Glutamatergic neuron (in vitro differentiated cells): ENCODE results near the gene PPP1R15A. TPM values are rescaled to one million over a fixed set of nuclear protein-coding genes. Genes with fewer than 3 reads are reported as not detected.
"Not testable (repeated sequence)": the region's sequence is repeated elsewhere in the genome, so short reads cannot be mapped to it uniquely, and the experiment has no call there.

Experiments
- DNase-seq: peaks from one replicate; pipeline ENCODE4 v3.0.0; 2022
- H3K27ac Mint-ChIP-seq: one replicate; pipeline ENCODE4 v1.8.0; 2020; ENCODE audit warnings: mild to moderate bottlenecking, mixed read lengths, inconsistent platforms; ENCODE audit not compliant: unreplicated experiment
- H3K27me3 Mint-ChIP-seq: one replicate; pipeline ENCODE4 v1.8.0; 2020; ENCODE audit warnings: mild to moderate bottlenecking, moderate library complexity, mixed read lengths, inconsistent platforms; ENCODE audit not compliant: unreplicated experiment
- H3K36me3 Mint-ChIP-seq: one replicate; pipeline ENCODE4 v1.8.0; 2020; ENCODE audit warnings: mild to moderate bottlenecking, mixed read lengths, inconsistent platforms; ENCODE audit not compliant: unreplicated experiment
- H3K4me1 Mint-ChIP-seq: one replicate; pipeline ENCODE4 v1.8.0; 2020; ENCODE audit warnings: mild to moderate bottlenecking, low read depth, mixed read lengths, inconsistent platforms; ENCODE audit not compliant: unreplicated experiment
- H3K4me3 Mint-ChIP-seq: one replicate; pipeline ENCODE4 v1.8.0; 2020; ENCODE audit warnings: mild to moderate bottlenecking, mixed read lengths, inconsistent platforms; ENCODE audit not compliant: unreplicated experiment
- H3K9me3 Mint-ChIP-seq: one replicate; pipeline ENCODE4 v1.8.0; 2020; ENCODE audit warnings: mild to moderate bottlenecking, moderate library complexity, mixed read lengths, inconsistent platforms; ENCODE audit not compliant: unreplicated experiment
- CTCF ChIP-seq: fragments of 200-600 bp; sonication (generic); IDR thresholded peaks from one replicate; pipeline ENCODE4 v1.5.0; 2021; ENCODE audit not compliant: partially characterized antibody, unreplicated experiment
- total RNA-seq: library from RNA; stranded (reverse); fragmentation: NEBNext Ultra II Directional; extraction: Animal tissue kit (Norgen Biotek cat#: 25700); gene quantifications from one replicate; pipeline ENCODE4 v1.2.1, GENCODE V29; 2021; ENCODE audit not compliant: unreplicated experiment

PPP1R15A gene
- total RNA-seq, 1 donor from 2014 or later = 106 TPM

DNA sequence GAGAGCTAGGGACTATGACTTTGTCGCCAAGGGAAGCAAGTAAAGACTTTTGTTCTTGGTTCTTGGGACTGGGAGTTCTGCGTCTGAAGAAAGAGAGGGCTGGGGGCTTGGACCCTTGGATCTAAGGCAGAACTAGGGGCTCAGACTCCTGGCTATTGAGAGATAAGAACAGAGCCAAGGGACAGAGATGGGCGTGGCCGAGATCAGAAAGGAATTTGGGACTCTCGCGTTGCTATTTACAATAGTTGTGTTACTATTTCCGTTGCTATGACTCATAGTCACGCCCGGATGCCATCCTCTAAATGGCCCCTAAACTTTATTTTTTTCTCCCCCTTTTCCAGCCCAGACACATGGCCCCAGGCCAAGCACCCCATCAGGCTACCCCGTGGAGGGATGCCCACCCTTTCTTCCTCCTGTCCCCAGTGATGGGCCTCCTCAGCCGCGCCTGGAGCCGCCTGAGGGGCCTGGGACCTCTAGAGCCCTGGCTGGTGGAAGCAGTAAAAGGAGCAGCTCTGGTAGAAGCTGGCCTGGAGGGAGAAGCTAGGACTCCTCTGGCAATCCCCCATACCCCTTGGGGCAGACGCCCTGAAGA, 759 bp downstream of the PPP1R15A start:
- peaks cover 23% of the 10 kb centered on the region for H3K4me1 Mint-ChIP-seq
- peaks cover 28% of the 10 kb centered on the region for H3K9me3 Mint-ChIP-seq
- peak; percentile 58 for DNase-seq
- H3K27me3 Mint-ChIP-seq = peaks cover 13% of the 10 kb centered on the region
- peaks cover 19% of the 10 kb centered on the region for H3K36me3 Mint-ChIP-seq
- H3K27ac Mint-ChIP-seq = peak overlapping the region; percentile 100
- TF ChIP-seq CTCF = no peak
- peak overlapping the region; percentile 99 for H3K4me3 Mint-ChIP-seq

DNA sequence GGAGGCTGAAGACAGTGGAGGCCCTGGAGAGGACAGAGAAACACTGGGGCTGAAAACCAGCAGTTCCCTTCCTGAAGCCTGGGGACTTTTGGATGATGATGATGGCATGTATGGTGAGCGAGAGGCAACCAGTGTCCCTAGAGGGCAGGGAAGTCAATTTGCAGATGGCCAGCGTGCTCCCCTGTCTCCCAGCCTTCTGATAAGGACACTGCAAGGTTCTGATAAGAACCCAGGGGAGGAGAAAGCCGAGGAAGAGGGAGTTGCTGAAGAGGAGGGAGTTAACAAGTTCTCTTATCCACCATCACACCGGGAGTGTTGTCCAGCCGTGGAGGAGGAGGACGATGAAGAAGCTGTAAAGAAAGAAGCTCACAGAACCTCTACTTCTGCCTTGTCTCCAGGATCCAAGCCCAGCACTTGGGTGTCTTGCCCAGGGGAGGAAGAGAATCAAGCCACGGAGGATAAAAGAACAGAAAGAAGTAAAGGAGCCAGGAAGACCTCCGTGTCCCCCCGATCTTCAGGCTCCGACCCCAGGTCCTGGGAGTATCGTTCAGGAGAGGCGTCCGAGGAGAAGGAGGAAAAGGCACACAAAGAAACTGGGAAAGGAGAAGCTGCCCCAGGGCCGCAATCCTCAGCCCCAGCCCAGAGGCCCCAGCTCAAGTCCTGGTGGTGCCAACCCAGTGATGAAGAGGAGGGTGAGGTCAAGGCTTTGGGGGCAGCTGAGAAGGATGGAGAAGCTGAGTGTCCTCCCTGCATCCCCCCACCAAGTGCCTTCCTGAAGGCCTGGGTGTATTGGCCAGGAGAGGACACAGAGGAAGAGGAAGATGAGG, 1.5 kb downstream of the PPP1R15A start:
- H3K4me1 Mint-ChIP-seq = peaks cover 19% of the 10 kb centered on the region
- peaks cover 19% of the 10 kb centered on the region for H3K36me3 Mint-ChIP-seq
- no peak for DNase-seq
- H3K27ac Mint-ChIP-seq = peak overlapping the region; percentile 100
- H3K27me3 Mint-ChIP-seq = peaks cover 12% of the 10 kb centered on the region
- H3K4me3 Mint-ChIP-seq = peak overlapping the region; percentile 99
- peaks cover 30% of the 10 kb centered on the region for H3K9me3 Mint-ChIP-seq
- no peak for TF ChIP-seq CTCF

GRCh38 chr19:48874303-48875135, 2.3 kb downstream of the PPP1R15A start:
- no peak for TF ChIP-seq CTCF
- peaks cover 12% of the 10 kb centered on the region for H3K27me3 Mint-ChIP-seq
- peaks cover 28% of the 10 kb centered on the region for H3K9me3 Mint-ChIP-seq
- peak overlapping the region; percentile 100 for H3K27ac Mint-ChIP-seq
- H3K4me3 Mint-ChIP-seq = peak overlapping the region; percentile 99
- H3K36me3 Mint-ChIP-seq = peaks cover 19% of the 10 kb centered on the region
- DNase-seq = no peak
- peaks cover 19% of the 10 kb centered on the region for H3K4me1 Mint-ChIP-seq

GRCh38 chr19:48876043-48876981, 4.1 kb downstream of the PPP1R15A start:
- peaks cover 12% of the 10 kb centered on the region for H3K27me3 Mint-ChIP-seq
- H3K9me3 Mint-ChIP-seq = peaks cover 28% of the 10 kb centered on the region
- DNase-seq = not testable (repeated sequence)
- peak overlapping the region; percentile 79 for H3K27ac Mint-ChIP-seq
- H3K4me1 Mint-ChIP-seq = peaks cover 19% of the 10 kb centered on the region
- H3K36me3 Mint-ChIP-seq = peaks cover 19% of the 10 kb centered on the region
- H3K4me3 Mint-ChIP-seq = peak overlapping the region; percentile 99

- H3K4me1 Mint-ChIP-seq = peaks cover 17% of the 10 kb centered on the region
- peaks cover 27% of the 10 kb centered on the region for H3K36me3 Mint-ChIP-seq
- TF ChIP-seq CTCF = no peak
- peaks cover 6% of the 10 kb centered on the region for H3K27me3 Mint-ChIP-seq
- peak overlapping the region; percentile 20 for H3K4me3 Mint-ChIP-seq
- H3K9me3 Mint-ChIP-seq = peaks cover 21% of the 10 kb centered on the region
- H3K27ac Mint-ChIP-seq = no peak overlapping the region
- DNase-seq = no peak
These were observed 5.6 kb downstream of the PPP1R15A start for GRCh38 chr19:48877855-48878195.
